NCI-H526 treated with DMSO at 0.1 percent for 48 hours (cell line): ENCODE data around the gene ASTN1.

ENCODE experiments used
- DNase-seq: peaks from one replicate; lab custom pipeline; 2025; lab: John Stamatoyannopoulos, UW

The ASTN1 gene

DNA sequence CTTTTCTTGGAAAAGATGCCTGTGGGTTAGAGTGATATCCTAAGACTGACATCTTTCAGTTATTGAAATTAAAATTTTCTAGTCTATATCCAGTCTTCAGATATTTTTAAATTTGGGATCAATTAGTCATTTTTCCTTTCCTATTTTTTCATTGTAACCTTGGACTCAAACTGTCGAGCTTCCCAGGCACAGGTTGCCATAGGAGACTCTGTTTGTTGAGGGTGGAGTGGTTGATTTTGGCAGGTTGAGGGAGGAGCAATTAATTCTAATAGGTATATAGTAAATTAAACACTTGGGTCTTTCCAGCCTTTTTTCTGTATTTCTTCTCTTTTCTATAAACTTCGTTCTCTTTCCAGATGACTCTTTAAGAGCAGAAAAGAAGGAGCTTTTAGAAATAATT, 326.8 kb downstream of the ASTN1 start:
- no peak for DNase-seq

DNA sequence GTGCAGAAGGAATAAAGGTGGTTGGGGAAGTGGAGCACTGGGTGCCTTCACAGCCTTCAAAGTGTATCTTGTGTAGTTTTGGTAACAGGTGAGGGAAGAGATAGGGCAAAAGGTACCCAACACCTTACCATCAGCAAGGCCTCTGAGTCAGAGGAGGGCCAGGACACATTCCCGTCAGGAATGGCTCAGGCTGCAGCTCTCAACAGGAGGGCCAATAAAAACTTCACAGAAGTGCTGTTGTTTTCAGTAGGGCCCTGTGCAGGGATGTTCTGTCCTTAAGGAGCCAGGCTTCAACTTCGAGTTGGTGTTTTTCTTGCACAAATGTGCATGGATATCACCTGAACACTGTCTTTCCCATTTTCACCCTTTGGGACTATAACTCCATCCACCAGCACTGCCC, 333.4 kb downstream of the ASTN1 start:
- no peak for DNase-seq

DNA sequence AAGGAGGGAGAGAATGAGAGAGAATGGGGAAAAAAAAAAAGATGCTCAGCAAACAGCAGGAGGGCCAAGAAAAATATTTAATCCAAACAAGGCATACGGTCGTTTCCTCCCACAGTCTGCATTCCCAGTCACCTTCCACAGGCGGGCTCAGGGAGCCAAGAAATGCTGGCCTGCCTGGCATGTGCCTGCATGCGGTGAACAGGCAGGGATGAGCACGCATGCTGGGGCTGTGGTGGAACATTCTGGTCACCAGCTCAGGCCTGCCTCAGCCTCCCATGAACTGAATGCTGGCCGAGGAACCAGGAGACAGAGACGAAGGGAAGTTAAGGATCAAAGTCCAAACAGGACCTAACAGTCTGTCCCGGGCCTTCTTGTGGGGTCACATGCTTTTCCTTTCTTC, 335.3 kb downstream of the ASTN1 start:
- DNase-seq, result no peak

DNA sequence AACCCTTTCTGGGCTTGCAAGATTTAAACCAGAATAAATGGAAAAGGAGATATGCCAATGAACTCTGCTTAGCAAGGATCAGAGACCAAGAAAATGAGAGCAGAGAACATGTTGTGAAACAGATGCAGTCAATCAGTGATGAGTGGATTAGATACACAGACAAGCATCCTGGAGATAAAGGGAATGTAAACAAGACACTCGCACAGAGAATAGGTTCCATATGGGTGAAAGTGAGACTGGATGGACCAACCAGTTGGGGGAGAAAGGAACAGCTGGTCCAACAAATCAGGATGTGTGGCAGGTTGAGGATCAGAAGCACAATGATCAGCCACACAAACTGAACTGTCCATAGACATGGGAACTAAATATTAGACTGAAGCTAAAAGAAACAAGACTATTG, 338.2 kb downstream of the ASTN1 start:
- DNase-seq, result no peak

DNA sequence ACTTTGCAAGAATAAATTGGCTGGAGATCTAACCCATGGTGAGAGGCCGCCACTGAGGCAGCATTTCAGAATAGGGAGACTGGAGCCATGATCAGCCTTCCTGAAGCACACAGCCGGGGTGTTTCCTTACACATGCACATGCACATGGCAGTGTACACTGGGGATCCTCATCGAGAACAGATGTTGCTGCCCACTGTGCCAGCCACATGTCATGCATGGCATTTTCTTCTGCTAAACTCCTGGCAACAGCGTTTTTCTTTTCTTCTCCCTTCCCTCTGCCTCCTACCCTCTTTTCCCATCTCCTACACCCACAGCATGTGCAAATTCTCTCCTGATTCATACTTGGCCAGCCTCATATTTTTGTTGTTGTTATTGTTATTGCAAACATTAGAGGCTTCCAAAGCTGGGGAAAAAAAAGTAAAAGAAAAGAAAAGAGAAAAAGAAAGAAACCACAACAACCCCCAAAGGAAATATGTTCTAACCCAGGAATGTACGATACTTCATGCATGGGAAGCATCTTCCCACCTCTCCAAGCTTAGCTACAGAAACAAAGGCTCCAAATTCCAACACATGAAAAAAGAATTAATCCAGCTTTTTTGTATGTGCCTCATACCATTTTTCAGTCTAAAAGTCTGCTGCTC, 344.0 kb downstream of the ASTN1 start:
- DNase-seq, result no peak

DNA sequence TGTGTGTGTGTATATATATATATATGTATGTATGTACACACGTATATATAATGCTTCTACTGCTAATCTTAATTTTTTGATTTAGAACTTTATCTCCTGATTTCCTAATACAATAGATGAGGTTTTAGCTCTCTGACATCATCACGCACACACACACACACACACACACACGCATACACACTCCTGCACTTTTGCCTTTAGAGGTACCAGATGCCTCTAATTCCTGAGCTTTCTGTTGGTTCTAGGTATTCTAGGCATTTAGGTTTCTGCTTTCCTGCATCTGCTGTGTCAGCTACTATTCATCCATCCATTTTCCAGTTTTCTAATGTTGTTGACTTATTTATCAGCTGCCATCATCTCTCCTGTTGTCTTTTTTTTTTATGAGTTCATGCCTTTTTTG, 348.3 kb downstream of the ASTN1 start:
- no peak for DNase-seq

DNA sequence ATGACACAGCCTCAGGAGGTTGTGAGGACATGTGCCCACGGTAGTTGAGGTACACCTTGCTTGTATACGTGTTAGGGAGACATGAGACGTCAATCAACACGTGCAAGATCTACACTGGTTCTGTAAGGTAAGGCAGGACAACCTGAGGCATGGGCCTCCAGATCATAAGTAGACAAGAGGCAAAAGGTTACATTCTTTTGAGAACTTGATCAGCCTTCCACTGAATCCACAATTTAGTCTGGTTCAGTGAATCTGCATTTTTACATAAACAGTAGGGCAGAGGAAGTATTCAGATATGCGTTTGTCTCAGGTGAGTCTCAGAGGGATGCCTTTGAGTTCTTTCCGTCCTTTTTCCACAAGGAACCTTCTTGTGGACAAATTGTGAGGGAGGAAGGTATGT, 348.9 kb downstream of the ASTN1 start:
- no peak for DNase-seq

DNA sequence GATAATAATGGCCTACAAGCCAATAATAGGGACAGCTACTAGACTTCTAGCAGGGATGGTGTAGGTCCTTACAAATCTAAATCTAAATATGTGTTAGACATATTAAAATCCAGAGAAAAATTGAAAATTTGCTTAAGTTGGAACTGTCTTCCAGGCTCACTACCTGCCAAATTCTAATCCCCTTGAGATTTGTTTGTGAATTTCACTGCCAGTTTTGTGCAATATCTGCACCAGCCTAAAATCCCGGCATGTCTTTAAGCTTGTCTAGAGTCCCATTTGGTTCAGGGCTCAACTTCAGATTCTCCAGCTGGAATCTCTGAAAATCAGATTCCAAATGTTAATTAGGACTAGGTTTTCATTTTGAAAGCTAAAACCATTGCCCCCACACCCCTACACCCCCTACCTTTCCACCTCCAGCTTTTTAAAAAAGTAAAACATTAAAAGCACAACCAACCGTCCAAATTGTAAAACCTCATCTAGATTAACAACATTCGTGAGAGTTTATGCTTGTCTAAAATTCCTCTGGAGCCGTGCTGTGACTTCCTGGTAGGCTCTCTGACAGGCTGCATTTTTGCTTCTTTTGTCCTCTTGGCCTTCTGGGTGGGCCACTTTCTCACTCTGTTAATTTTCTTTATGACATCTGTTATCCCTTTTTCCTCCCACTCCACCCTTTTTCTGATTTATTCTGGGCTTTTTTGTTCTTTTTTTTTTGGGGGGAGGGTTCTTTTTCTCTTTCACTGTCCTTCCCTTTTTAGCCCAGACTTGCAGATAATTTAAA, 352.8 kb downstream of the ASTN1 start:
- DNase-seq, result no peak

DNA sequence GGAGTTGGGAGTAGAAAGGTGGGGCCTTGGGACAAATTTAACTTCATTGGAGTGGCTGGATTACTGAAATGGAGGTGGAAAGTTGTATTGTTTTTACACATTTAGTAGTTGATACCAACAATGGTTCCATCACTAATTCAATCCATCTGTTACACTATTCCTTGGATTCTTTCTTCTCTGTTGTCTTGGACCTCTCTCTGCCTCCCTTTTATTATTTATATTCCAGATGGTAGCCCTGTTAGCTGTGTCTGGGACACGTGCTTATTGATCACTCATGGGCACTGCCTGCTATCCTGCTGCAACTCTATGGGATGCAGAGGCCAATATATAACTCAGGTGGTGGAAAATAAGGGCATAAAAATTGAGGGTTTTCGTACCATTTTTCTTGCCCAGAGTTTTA, 355.2 kb downstream of the ASTN1 start:
- DNase-seq, result no peak
